ENCODE data around the gene COG8.
"Not testable (repeated sequence)": the region's sequence is repeated elsewhere in the genome, so short reads cannot be mapped to it uniquely, and the experiment has no call there.

The COG8 gene

DNA sequence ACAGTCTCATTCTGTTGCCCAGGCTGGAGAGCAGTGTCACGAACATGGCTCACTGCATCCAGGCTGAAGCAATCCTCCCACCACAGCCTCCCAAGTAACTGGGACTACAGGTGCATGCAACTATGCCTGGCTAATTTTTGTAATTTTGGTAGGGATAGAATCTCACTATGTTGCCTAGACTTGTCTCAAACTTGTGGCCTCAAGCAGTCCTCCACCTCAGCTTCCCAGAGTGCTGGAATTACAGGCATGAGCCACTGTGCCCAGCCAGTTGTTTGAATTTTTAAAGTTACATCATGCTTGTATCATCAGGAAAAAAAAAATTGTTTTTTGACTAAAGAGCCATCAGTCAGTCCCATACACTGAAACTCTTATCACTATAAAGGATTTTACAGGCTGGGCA, 45.3 kb downstream of the COG8 start:
- DNase-seq (ENCODE audit: low read depth in 4 of 4, low spot score in 1 of 4) = no peak

DNA sequence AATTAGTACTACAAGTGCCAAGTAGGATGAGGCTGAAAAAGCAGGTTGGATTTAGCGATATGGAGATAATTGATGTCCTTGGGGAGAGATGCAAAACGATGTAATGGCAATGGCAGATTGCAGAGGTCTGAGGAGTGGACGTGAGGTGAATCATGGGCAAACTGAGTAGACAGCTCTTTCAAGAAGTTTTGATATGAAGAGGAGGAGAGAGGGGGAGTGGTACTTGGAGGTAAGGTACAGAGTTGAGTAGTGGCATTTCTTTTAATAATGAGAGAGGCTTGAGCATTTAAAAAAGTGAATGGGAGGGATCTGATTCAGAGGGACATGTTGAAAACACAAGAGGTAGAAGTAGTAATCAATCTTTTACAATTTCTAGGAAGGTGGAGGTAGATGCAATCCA, 46.0 kb downstream of the COG8 start:
- DNase-seq (ENCODE audit: low read depth in 4 of 4, low spot score in 1 of 4) = no peak

DNA sequence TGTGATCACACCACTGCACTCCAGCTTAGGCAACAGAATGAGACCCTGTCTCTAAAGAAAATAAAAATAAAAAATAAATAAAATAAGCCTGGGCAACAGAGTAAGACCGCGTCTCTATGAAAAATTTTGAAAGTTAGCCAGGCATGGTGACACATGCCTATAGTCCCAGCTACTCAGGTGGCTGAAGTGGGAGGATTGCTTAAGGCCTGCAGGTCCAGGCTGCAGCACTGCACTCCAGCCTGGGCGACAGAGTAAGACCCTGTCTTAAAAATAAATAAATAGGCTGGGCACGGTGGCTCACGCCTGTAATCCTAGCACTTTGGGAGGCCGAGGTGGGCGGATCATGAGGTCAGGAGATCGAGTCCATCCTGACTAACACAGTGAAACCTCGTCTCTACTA, 47.7 kb downstream of the COG8 start:
- not testable (repeated sequence) for DNase-seq (ENCODE audit: low read depth in 4 of 4, low spot score in 1 of 4)

DNA sequence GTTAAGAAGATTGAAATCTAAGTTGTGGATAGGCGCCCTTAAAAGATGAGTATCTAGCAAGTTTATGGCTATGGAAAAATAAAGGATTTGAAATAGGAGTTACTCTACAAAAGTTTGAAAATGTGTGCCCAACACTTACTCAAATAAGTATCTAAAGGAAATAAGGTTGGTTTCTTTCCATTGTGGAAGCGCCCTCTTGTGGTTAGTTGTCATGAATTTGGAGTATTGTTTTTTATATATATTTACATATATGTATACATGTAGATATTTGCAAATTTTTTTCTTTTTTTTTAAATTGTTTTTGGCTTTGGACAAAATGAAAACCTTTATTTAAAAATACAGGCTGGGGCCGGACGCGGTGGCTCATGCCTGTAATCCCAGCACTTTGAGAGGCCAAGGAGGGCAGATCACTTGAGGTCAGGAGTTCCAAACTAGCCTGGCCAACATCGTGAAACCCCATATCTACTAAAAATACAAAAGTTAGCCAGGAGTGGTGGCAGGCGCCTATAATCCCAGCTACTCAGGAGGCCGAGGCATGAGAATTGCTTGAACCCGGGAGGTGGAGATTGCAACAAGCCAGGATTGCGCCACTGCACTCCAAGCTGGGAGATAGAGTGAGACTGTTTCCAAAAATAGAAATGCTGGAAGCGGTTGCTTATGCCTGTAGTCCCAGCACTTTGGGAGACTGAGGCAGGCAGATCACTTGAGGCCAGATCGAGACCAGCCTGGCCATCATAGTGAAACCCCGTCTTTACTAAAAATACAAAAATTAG, 52.2 kb downstream of the COG8 start:
- peak in 3 of 4 experiments; percentile 8 to 26 (median 22) for DNase-seq (ENCODE audit: low read depth in 4 of 4, low spot score in 1 of 4)

DNA sequence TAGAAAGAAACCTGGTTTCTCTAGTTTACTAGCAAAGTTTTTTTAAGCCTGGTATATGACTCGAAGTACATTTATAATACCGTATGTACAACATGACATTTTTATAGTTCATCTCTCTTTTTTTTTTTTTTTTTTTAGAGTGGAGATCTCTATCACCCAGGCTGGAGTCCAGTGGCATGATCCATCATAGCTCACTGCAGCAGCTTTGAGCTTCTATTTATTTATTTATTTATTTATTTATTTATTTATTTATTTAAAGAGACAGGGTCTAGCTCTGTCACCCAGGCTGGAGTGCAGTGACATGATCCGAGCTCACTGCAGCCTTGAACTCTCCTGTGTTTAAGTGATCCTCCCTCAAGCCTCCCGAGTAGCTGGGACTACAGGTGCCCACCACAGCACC, 54.1 kb downstream of the COG8 start:
- no peak for DNase-seq (ENCODE audit: low read depth in 4 of 4, low spot score in 1 of 4)

DNA sequence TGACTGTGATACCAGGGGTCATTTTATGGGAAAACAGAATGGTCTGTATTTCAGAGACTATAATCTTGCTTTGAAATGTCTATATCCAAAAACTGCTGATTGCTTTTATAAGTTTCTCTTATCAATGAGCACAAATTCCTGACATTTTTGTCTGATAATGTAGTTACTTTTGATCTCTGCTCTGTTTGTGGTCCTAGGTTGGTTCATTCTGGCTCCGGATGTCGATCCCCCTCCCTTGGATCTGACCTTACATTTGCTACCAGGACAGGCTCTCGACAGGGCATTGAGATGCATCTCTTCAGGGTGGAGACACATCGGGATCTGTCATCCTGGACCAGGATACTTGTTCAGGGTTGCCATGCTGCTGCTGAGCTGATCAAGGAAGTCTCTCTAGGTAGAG, 55.5 kb downstream of the COG8 start:
- DNase-seq (ENCODE audit: low read depth in 4 of 4, low spot score in 1 of 4) = no peak

DNA sequence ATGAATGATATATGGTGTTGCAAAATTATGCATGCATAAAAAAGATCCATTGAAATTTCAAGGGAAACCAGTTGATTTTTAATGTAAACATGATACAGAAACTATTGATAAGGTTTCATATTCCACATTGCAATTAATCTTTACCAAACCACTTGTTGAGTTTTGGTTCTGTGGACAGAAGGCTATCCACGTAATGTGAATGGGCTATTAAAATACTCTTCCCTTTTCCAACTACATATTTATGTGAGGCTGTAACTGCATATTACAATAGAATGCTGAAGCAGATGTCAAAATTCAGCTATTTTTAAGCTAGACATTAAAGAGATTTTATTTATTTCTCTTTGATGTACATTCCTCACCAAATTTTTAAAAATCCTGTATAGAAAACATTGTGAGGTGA, 62.0 kb downstream of the COG8 start:
- no peak for DNase-seq (ENCODE audit: low read depth in 4 of 4, low spot score in 1 of 4)

Measured in stimulated activated CD4-positive, alpha-beta T cell treated with anti-CD3 and anti-CD28 coated beads, Interleukin-1b, Interleukin-23, amount 100 ng/mL, for 24 hours (primary cell).